Suprapubic skin (tissue), 4 donors: ENCODE results near the gene DHX35.

Experiments used
- EP300 ChIP-seq: sonication (generic); formaldehyde crosslinking; IDR thresholded peaks from one replicate; pipeline ENCODE4 v1.6.1; 2017; ENCODE audit warnings: antibody characterized with exemption
- POLR2AphosphoS5 ChIP-seq, 3 donors: sonication (generic); formaldehyde crosslinking; IDR thresholded peaks; one replicate each; pipeline ENCODE4 v1.6.1; 2017; ENCODE audit warnings: antibody characterized with exemption in 3 of 3
- TF ChIP-seq, protein P1 (sequence below), 2 donors: fragments of 200-600 bp in 1 of 2; fragments of 450-650 bp in 1 of 2; sonication (generic) in 1 of 2; IDR thresholded peaks; one replicate each; pipeline ENCODE4 v1.5.1; 2016 to 2019; ENCODE audit warnings: antibody characterized with exemption in 2 of 2, mild to moderate bottlenecking in 1 of 2, moderate library complexity in 1 of 2

DNA sequence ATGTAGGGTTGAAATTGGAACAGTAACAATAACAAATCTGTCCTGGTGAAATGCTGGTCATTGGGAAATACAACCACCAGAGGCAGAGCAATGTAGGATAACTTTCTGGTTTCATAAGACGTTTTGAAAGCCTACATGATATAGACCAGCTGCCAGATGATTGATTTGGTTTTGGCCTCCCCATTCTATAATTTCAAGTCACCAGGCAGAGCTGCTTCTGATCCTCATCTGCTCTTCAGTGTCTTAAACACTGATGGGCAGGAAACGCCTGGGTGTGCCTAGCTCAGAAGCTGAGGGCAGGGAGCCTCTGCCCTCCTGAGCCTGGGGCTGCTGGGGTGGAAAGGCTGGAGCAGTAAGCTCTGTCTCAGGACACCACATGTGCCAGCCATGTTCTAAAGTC is 24.5 kb downstream of the DHX35 start:
- TF ChIP-seq, protein P1, sequence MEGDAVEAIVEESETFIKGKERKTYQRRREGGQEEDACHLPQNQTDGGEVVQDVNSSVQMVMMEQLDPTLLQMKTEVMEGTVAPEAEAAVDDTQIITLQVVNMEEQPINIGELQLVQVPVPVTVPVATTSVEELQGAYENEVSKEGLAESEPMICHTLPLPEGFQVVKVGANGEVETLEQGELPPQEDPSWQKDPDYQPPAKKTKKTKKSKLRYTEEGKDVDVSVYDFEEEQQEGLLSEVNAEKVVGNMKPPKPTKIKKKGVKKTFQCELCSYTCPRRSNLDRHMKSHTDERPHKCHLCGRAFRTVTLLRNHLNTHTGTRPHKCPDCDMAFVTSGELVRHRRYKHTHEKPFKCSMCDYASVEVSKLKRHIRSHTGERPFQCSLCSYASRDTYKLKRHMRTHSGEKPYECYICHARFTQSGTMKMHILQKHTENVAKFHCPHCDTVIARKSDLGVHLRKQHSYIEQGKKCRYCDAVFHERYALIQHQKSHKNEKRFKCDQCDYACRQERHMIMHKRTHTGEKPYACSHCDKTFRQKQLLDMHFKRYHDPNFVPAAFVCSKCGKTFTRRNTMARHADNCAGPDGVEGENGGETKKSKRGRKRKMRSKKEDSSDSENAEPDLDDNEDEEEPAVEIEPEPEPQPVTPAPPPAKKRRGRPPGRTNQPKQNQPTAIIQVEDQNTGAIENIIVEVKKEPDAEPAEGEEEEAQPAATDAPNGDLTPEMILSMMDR (IDR thresholded peaks at IDR 0.05): no peak
- TF ChIP-seq POLR2AphosphoS5 (IDR thresholded peaks at IDR 0.05) (no peak), EP300 (no peak)
